ENCODE results near the gene ZACN.

ZACN gene

DNA sequence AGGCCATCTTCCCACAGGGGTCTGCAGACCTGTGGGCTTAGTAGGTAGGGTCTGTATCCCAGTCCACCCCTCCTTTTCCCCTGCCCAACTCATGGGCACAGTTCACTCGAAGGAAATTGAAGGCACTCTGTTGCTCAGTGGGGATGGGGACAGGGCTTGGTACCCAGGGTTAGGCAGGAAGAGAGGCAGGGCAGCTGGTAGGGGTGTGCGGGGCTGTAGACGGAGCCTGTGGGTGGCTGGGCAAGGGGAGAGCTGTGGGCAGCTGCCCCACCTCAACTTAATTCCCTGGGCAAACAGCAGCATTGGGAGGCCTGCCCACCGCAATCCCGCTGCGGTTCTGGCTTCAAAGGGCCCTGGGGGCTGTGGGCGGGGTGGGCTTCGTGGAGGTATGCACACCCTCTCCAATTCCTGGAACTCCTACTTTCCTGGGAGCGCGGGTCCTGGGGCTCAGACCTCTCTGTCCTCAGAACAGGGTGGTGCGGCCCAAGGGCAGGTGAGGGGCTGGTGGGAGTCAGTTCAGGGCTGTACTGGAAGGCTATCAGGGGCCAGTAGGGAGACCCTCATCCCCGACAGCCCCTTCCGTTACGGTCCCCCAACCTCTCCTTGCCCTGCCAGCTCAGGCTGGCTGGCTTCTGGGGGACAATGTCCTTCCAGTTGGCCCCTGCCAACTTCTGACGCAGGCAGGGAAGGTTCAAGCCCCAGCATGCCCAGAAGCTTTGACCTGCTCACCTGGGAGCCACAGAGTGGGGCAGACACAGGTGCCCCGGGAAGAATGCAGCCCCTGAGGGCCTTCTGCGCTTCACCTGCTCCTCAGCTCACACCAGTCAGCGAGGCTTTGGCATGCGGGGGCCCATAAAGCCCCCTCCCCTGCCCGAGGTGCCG is 53.0 kb downstream of the ZACN start:
- peak; percentile 11 for DNase-seq (ENCODE audit: low spot score)

Data from HuH-7.5 (cell line).